Erythroblast (primary cell): ENCODE results near the gene USP3.
A peak's percentile ranks its signal among the peaks of the same experiment; 100 is the strongest.

Experiments
- GATA1 ChIP-seq: IDR thresholded peaks from 2 replicates; pipeline ENCODE4 v1.6.1; 2011; ENCODE audit warnings: low read depth, mild to moderate bottlenecking, control low read depth, low read length, moderate library complexity
- POLR2A ChIP-seq: IDR thresholded peaks from 2 replicates; pipeline ENCODE4 v1.6.1; 2011; ENCODE audit warnings: mild to moderate bottlenecking, low read length

GRCh38 chr15:63598473-63599400, 94.3 kb downstream of the USP3 start:
- peak; percentile 6 for TF ChIP-seq POLR2A
- TF ChIP-seq GATA1, result no peak
